ENCODE data around the gene GPR137B.

DNA sequence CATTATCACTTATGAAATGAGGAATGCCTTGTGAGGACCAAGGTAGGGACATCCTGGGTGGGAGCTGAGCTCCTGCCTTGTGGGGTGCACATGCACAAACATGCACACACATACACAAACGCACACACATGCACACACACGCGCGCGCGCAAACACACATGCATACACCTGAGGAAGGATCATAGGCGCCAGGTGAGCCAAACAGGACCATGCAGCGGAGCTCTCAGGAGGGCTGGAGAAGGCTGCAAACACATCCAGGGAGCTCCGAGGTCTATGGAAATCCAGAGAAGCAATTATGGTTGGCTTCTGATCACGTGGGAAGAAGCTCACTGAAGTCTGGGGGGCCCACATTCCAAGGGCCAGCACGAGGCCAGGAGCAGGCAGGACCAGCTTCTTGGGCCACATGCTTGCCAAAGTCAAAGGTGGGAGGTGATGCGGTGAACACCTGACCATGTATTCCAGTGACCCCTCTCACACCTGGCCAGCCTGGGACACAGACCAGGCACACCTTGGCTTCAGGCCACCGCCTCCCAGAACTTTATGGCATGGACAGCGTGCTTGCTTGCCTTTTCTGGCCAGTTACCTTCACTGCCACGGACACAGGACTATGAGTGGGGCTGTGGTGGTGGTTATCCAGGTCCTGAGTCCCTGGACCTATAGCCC lies 13.6 kb downstream of the GPR137B start:
- TF ChIP-seq, protein P1, sequence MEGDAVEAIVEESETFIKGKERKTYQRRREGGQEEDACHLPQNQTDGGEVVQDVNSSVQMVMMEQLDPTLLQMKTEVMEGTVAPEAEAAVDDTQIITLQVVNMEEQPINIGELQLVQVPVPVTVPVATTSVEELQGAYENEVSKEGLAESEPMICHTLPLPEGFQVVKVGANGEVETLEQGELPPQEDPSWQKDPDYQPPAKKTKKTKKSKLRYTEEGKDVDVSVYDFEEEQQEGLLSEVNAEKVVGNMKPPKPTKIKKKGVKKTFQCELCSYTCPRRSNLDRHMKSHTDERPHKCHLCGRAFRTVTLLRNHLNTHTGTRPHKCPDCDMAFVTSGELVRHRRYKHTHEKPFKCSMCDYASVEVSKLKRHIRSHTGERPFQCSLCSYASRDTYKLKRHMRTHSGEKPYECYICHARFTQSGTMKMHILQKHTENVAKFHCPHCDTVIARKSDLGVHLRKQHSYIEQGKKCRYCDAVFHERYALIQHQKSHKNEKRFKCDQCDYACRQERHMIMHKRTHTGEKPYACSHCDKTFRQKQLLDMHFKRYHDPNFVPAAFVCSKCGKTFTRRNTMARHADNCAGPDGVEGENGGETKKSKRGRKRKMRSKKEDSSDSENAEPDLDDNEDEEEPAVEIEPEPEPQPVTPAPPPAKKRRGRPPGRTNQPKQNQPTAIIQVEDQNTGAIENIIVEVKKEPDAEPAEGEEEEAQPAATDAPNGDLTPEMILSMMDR (conservative IDR thresholded peaks at IDR 0.05; ENCODE audit: low read depth, low read length), result no peak
- TF ChIP-seq, protein P2, sequence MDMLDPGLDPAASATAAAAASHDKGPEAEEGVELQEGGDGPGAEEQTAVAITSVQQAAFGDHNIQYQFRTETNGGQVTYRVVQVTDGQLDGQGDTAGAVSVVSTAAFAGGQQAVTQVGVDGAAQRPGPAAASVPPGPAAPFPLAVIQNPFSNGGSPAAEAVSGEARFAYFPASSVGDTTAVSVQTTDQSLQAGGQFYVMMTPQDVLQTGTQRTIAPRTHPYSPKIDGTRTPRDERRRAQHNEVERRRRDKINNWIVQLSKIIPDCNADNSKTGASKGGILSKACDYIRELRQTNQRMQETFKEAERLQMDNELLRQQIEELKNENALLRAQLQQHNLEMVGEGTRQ (IDR thresholded peaks at IDR 0.05; ENCODE audit: low read depth, low read length), result no peak
- TF ChIP-seq POLR2A (IDR thresholded peaks at IDR 0.05; ENCODE audit: low read depth, low read length) (no peak), NFE2L2 (IDR thresholded peaks at IDR 0.05; ENCODE audit: low read depth, low read length) (no peak), MXI1 (IDR thresholded peaks at IDR 0.05; ENCODE audit: borderline replicate concordance, low read depth, low read length) (no peak), MAZ (IDR thresholded peaks at IDR 0.05; ENCODE audit: borderline replicate concordance, low read depth, low read length) (no peak), RFX5 (IDR thresholded peaks at IDR 0.05; ENCODE audit: low read depth, low read length) (no peak)
- TF ChIP-seq, protein P3, sequence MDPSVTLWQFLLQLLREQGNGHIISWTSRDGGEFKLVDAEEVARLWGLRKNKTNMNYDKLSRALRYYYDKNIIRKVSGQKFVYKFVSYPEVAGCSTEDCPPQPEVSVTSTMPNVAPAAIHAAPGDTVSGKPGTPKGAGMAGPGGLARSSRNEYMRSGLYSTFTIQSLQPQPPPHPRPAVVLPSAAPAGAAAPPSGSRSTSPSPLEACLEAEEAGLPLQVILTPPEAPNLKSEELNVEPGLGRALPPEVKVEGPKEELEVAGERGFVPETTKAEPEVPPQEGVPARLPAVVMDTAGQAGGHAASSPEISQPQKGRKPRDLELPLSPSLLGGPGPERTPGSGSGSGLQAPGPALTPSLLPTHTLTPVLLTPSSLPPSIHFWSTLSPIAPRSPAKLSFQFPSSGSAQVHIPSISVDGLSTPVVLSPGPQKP (IDR thresholded peaks at IDR 0.05; ENCODE audit: borderline replicate concordance, low read depth, low read length), result no peak
